NCI-H146 (cell line): Measurements from ENCODE around the gene MED8.

Source experiments
- DNase-seq: peaks from one replicate; lab custom pipeline; 2025; lab: John Stamatoyannopoulos, UW

Gene MED8

DNA sequence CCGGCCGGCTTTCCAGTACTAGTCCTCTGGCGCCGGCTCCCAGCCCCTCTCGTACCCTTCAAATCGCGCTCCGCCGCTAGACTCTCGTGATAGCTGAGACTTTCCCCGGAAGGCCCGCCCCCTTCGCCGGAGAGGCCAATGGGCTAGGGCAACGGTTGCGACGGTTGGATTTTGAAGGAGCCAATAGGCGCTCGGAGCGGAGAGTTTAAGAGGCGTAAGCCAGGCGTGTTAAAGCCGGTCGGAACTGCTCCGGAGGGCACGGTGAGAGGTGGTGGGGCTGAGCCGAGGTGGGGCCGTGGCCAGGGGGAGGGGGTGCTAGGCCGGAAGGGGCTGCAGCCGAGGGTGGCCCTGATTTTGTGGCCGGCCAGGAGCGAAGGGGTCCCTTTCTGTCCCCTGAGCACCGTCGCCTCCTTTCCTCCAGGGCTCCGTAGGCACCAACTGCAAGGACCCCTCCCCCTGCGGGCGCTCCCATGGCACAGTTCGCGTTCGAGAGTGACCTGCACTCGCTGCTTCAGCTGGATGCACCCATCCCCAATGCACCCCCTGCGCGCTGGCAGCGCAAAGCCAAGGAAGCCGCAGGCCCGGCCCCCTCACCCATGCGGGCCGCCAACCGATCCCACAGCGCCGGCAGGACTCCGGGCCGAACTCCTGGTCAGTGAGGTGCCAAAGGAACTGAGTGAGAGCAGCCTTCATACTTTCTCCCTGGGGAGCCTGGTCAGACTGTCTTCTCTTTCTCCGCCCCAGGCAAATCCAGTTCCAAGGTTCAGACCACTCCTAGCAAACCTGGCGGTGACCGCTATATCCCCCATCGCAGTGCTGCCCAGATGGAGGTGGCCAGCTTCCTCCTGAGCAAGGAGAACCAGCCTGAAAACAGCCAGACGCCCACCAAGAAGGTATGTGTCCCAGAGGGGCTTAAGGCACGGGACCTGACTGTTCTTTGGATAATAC, 30.6 kb downstream of the MED8 start, which contains the start of gene CDC20:
TSS of gene CDC20 (plus strand) at position 236 of the 948 bp plus-strand sequence. CDS start at position 471, 235 bp downstream.
- peak; percentile 95 for DNase-seq

- peak; percentile 47 for DNase-seq
Observed at GRCh38 chr1:43358121-43358745, 31.4 kb downstream of the MED8 start.

DNA sequence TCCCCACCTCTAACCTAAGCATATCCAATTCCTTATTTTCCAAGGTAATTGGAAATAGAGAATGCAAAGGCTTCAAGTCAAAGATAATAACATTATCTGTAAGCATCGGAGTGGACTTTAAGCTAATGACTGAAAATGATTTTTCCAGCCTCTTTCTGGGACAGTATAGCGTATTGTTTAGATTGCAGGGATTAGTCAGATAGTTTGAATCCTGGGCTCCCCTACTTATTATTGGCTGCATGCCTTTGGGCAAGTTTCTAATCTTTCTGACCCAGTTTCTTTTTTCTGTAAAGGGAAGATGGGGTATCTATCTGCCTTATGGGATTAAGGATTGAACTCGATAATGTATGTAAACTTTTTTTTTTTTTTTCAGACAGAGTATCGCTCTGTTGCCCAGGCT, 32.3 kb downstream of the MED8 start:
- DNase-seq: no peak

- DNase-seq: no peak
Observed at GRCh38 chr1:43354936-43355335, 34.7 kb downstream of the MED8 start.

DNA sequence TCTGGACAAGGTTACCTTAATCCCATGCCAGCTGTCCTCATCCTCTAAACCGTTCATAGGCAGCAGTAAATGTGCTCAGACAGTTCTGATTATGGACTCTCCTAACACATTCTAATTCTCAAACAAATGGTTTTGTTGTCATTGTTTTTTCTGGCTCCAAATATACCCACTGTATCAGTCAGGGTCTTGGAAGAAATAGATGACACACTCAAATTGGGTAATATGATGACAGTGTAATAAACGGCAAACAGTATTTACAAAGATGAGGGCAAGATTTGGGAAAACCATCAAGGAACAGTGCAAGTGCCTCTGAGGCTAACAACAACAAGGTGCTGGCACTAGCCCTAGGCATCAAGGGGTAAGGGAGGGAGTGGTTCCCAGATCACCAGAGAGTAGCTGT, 35.1 kb downstream of the MED8 start:
- DNase-seq: no peak

DNA sequence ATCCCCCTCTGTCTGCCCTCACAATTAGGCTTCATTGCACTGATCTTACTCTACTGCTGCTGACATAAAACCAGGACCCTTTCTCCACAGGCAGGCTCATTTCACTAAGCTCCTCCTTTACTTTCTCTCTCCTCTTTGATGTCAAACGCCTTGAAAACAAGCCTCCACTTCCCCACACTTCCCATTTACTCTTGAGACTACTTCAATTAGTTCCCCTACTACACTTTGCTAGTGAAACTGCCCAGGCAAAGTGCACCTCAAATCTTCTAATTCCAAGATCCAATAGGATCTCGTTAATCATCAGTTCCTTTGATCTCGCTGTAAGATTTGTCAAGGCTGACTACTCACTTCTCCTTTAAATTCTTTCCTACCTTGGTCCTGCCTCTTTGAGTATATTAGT, 36.7 kb downstream of the MED8 start:
- DNase-seq: no peak

GRCh38 chr1:43352351-43352705, 37.3 kb downstream of the MED8 start:
- DNase-seq: no peak

- no peak for DNase-seq
Observed at GRCh38 chr1:43351421-43352350, 37.9 kb downstream of the MED8 start.

GRCh38 chr1:43350976-43351375, 38.6 kb downstream of the MED8 start:
- no peak for DNase-seq

- no peak for DNase-seq
Observed at GRCh38 chr1:43349594-43350306, 39.9 kb downstream of the MED8 start.

GRCh38 chr1:43348809-43349593, 40.6 kb downstream of the MED8 start:
- peak; percentile 92 for DNase-seq

GRCh38 chr1:43348343-43348808, 41.2 kb downstream of the MED8 start:
- peak; percentile 82 for DNase-seq

DNA sequence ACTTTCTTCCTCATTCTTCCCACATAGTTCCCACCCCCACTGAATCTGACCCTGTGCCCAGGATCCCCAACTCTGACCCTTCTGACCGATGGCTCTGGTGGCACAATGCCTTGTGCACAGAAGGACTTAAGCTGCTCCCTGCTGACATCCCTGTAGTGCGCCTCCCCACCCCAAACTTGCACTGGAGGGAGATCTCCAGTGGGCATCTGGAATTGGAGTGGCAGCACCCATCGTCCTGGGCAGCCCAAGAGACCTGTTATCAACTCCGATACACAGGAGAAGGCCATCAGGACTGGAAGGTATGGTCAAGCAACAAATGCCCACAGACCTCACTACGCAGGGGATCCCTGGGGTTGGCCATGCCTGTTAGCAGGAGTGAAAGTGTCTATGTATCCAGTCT, 43.0 kb downstream of the MED8 start:
- DNase-seq: no peak

DNA sequence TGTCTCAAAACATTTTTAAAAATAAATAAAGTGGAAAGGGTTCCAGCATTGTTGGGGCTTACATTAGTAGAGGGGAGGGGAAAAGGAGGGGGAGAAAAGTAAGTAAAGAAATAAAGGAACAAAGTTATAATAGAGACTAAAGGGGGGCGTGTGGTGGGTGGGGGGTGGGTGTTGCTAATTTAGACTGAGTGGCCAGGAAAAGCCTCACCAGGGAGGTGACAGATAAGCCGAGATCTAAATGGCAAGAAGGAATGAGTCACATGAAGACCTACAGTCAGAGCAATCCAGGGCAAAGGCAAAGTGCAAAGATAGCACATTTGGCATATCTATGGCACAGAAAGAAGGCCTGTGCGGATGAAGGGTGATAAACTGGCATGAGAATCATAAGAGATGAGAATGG, 44.5 kb downstream of the MED8 start:
- DNase-seq: no peak

- DNase-seq: no peak
Observed at GRCh38 chr1:43344267-43344850, 45.2 kb downstream of the MED8 start.

DNA sequence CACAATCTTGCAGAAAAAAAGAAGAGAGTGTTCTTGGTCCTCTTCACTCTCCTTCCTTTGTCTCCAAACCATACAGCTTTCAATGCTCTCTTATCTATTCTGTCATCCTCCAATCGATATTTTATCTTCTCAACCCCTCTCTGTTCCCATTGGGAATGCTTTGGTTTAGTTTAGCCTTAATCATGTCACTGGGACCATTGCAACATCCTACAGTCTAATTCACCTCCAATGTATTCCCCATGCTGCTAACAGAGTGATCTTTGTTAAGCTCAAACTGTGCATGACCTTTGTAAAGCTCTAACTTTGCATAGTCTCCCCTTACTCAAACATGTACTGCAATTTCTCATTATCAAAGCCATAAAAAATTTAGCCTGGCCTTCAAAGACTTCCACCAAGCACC, 49.0 kb downstream of the MED8 start:
- no peak for DNase-seq

GRCh38 chr1:43339584-43340232, 49.9 kb downstream of the MED8 start:
- DNase-seq: peak; percentile 63

DNA sequence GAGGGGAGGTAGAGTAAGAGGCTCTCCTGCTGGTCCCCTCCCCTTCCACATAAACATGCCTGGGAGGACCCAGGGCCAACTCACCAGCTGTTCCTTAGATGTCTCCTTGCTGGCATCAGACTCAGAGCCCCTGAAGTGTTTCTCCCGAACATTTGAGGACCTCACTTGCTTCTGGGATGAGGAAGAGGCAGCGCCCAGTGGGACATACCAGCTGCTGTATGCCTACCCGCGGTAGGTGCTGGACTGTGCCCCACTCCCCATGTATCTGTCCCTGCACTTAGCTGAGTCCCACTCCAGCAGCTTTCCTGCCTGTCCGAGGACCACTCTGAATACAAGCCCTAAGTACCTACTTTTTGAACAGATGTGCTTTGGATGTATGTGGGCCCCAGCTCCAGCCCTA, 51.6 kb downstream of the MED8 start:
- no peak for DNase-seq

- no peak for DNase-seq
Observed at GRCh38 chr1:43337588-43337987, 52.0 kb downstream of the MED8 start, which contains the start of gene MPL. Gene MPL, plus strand, starts transcription at chr1:43337818. Its CDS starts 31 bp downstream, at chr1:43337849.
